Left cardiac atrium (tissue), 4 donors: ENCODE data around the gene BCL2. TPM values are rescaled to one million over a fixed set of nuclear protein-coding genes. Genes with fewer than 3 reads are reported as not detected.
A peak's percentile ranks its signal among the peaks of the same experiment; 100 is the strongest.
"Not testable (repeated sequence)": the region's sequence is repeated elsewhere in the genome, so short reads cannot be mapped to it uniquely, and the experiment has no call there.

Experiments used
- ATAC-seq, 2 donors: fragments of 200-7000 bp; cut with Tn5 transposase; one replicate each; pipeline ENCODE4 v1.9.1; 2020; ENCODE audit warnings: mild to moderate bottlenecking in 2 of 2, moderate library complexity in 2 of 2
- DNase-seq: peaks from one replicate; pipeline ENCODE4 v3.0.0-alpha.2; 2020
- intact Hi-C, 2 donors: fragments of 100-400 bp; cut with DNase I; formaldehyde crosslinking; loops; one replicate each; pipeline versions ENCODE4 v1.14.1 to v1.15.1; 2022 to 2023
- long read RNA-seq: library from polyadenylated mRNA; unstranded; transcript quantifications from one replicate; pipeline ENCODE4 v2.0.0, GENCODE V29; 2021
- total RNA-seq, 2 donors: library from RNA; stranded (reverse); fragmentation: NEBNext Ultra II Directional; extraction: Animal tissue kit (Norgen Biotek cat#: 25700); gene quantifications; one replicate each; pipeline ENCODE4 v1.2.1, GENCODE V29; 2021
- donor health status: DM: no; HTN: yes; CAD: no.
- donor health status: DM: no; HTN: yes; CAD: no; lungs with severe emphysema.
- donor health status: DM: yes; HTN: yes; CAD: no.
- donor health status: Dilated cardiomyopathy.

The BCL2 gene
- total RNA-seq = 10 to 100 TPM; 10.1 to 11.6 TPM
- long read RNA-seq, partial matches to known transcripts = 0 of 1 reads
- long read RNA-seq, other reads (novel, unspliced or antisense) = 0 of 1 reads

DNA sequence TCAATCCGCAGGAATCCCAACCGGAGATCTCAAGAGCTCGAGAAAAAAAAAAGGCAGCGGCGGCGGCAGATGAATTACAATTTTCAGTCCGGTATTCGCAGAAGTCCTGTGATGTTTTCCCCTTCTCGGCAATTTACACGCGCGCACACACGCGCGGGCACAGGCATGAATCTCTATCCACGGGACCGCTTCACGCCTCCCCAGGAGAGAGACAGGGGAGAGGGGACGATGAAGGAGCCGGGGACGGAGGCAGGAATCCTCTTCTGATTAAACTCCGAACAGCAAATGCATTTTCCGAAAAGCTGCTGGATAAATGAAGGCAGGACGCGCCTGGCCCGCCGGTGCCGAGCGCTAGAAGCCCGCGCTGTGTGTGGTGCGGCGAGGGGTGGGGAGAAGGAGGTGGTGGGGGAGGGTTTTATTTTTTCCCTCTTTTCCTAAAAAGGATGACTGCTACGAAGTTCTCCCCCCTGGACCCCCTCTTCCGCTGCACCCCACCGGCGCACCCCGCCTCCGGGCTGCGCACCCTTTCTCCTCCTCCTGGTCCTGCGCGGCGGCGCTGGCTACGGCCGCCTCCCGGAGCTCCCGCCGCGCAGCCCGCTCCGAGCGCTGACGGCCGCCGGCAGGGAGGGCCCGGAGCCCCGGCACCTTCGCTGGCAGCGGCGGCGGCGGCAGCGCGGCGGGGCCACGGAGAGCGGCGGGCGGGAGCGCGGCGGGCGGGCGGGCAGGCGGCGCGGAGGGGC is at the start of gene BCL2:
TSS of gene BCL2 (minus strand) at position 387 of the 740 bp plus-strand sequence.
- intact Hi-C loops = loop anchor here (5.0 kb wide), 2 partner anchors 187 to 302 kb away; no protein-coding TSS in a partner anchor
- peak; percentile 40 for DNase-seq
- peak; percentile 0 to 49 for ATAC-seq

DNA sequence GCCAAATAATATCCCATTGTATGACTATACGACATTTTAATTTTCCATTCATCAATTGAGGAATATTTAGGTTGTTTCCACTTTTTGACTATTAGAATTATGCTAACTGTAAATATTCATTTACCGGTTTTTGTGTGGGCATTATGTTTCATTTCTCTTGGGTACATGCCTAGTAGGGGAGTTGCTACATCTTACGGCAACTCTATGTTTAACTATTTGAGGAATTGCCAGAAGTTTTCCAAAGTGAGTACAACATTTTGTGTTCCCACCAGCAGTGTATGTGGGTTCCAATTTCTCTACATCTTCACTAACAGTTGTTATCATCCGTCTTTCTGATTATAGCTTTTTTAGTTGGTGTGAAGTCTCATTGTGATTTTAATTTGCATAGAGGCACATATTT is 49.0 kb upstream of the BCL2 start:
- no peak for ATAC-seq
- intact Hi-C loops = loop anchor here (5.0 to 10.0 kb wide), 2 partner anchors 54 to 56 kb away; partner anchors contain the start of gene VPS4B (in 2 of the 2)
- DNase-seq = no peak

GRCh38 chr18:63367053-63367953 is 47.7 kb upstream of the BCL2 start, which contains the start of gene KDSR:
TSS of gene KDSR (minus strand) at chr18:63367206. CDS start at chr18:63367118, 88 bp downstream.
- intact Hi-C loops = loop anchor here (5.0 to 10.0 kb wide), 2 partner anchors 55 to 57 kb away; partner anchors contain the start of gene VPS4B (in 2 of the 2)
- DNase-seq = peak; percentile 97
- peak; percentile 96 to 98 for ATAC-seq

DNA sequence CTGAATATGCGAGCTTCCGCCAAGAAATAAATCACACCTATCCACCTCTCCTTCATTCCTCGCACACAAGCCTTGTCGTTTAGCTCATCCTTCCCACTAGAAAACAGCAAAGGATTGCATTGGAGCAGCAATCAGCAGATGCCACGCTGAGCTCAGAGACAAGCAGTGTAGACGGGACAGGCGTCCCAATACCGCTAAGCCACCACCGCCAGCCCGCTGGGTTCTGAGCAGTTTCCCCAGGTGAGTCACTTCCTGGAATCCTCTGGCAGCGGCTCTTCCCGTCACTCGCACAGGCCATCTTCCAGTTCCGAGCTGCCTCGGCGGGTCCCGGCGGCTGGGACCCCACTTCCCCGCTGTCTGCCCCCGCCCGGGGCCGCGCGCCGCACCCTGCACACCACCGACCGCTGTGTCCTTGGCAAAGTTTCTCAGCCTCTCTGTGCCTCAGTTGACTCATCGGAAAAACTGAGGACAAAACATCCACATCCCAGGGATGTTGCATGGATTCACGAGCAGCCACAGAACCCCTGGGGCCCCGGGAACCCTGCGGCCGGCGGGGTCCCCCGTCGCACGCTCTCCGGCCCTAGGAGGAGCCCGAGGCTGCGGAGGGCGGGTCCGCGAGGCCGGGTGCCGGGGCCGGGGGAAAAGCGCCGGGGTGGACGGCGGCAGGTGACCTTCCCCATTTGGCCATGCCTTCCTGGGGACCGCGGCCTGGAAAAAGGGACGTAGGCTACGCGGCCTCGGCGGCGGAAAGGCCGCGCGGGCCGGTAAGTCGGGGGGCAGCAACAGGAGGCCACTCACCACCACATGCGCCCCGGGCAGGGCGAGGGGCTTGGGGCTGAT is 46.9 kb upstream of the BCL2 start:
- intact Hi-C loops = loop anchor here (5.0 to 10.0 kb wide), 2 partner anchors 56 to 58 kb away; partner anchors contain the start of gene VPS4B (in 2 of the 2)
- peak; percentile 62 for DNase-seq
- ATAC-seq = peak; percentile 12 to 53

- DNase-seq (no peak), ATAC-seq (no peak)
- intact Hi-C loops = loop anchor here (5.0 to 10.0 kb wide), 2 partner anchors 56 to 59 kb away; partner anchors contain the start of gene VPS4B (in 2 of the 2)
These were observed 46.3 kb upstream of the BCL2 start for GRCh38 chr18:63365876-63366212.

DNA sequence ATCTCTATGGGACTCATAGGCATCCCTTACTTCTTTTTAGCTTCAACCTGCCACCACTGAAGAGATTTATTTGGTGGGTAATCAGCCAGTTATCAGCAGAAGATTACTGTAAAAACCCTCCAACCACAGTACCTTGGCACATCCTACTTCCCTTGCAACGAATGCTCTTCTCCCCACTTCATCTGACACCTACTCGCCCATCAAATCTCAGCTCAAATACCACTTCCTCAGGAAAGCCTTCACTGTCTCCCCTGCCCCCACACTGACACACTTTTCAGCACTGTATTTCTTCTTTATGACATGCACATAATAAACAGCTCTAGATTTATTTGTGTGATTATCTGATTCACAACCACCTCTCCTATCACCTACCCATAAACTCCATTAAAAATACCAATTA is 44.4 kb upstream of the BCL2 start:
- ATAC-seq = no peak
- intact Hi-C loops = loop anchor here in 1 of 2 donors (10.0 kb wide), 1 partner anchor 61 kb away; the partner anchor contains the start of gene VPS4B
- DNase-seq = no peak

DNA sequence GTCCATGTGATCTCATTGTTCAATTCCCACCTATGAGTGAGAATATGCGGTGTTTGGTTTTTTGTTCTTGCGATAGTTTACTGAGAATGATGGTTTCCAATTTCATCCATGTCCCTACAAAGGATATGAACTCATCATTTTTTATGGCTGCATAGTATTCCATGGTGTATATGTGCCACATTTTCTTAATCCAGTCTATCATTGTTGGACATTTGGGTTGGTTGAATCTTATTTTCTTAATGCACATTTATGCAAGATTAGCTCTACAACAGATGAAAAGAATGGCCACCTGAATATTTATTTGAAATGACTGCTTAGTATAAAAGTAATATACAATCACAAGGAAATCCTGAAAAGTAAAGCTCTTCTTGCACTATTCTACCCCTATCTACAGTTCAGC is 43.9 kb upstream of the BCL2 start:
- DNase-seq, ATAC-seq: not testable (repeated sequence)
- intact Hi-C loops = loop anchor here in 1 of 2 donors (10.0 kb wide), 1 partner anchor 61 kb away; the partner anchor contains the start of gene VPS4B

DNA sequence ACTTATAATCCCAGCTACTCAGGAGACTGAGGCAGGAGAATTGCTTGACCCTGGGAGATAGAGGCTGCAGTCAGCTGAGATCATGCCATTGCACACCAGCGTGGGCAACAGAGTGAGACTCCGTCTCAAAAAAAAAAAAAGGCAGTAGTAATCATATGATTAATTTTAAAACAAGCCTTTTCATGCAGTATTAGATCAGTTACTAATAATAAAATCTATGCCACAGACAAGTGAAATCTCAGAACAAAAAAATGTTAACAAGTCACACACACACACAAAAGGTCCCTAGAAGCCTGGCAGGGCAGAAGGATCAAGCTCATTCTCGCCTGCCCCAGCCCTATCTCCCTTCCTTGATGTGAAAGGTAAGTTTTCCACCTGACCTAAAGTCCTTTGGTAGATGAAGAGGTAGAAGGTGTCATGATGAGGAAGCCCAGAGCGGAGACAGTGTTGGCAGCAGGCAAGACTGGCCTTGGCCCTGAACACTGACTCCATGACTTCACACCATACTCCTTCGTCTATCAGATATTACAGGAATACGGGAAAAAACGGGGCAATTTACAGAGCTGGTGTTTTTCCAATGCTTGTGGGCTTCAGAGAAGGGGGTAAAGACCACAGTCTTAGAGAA is 36.8 kb upstream of the BCL2 start:
- intact Hi-C loops = no loop called here
- ATAC-seq (peak; percentile 73 to 83), DNase-seq (no peak)

GRCh38 chr18:63350230-63350629 is 30.7 kb upstream of the BCL2 start:
- DNase-seq (no peak), ATAC-seq (no peak)
- intact Hi-C loops = no loop called here

DNA sequence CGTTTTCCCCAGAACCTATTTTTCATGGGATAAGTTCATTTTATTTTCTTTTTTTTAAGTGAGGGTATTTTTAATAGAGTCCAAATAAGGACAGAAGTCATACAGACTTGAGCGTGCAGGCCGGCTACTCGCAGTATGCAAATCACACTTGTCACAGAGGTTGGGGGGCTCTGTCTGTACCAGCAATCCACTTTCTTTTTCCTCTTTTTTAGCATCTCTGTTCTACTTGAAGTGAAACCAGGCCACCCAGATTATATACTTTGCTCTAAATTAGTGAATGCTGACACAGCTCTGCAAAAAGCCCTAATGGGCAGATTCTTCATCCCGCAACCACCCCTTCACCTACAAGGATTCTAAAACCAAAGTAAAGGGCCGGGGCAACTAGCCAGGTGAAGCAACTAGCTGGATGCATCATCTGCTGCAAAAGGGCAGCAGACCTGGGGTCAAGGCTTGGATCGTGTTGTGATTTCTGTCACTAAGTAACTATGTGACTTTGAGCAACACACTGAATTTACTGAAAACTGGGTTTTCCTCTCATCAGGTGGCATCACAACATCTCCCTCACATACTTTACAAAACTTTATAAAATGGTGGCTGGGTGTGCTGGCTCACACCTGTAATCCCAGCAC is 29.1 kb upstream of the BCL2 start:
- DNase-seq = no peak
- ATAC-seq = no peak
- intact Hi-C loops = no loop called here

DNA sequence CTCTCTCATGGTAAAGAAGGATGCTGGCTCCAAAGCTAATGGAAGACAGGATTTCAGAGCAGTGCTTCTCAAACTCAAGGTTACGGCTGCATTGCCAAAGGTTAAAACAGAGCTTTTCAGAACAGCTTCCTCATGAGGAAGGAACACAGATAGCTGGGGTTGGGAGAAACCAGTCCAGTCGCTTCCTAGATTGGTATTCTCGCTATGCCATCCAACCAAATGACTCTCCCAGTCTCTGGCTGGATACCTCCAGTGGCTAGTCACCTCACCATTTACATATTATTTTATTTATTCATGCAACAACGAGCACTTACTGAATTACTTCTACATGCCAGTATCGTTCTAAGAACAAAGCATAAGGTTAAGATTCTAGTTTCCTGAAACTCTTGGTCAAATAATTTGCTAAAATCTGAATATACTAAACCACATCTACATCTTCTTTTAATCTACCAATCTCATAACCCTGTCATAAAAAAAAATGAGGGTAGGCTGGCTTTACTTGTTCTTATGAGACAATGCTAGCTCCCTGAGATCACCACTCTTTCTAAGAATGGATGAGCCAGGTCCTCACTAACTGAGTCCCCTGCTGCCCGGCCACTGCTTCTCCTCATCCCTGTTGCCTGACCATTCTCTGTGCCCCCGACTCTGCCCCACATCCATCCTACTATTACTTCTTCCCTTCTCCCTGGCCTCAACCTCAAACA is 27.1 kb upstream of the BCL2 start:
- peak; percentile 55 to 62 for ATAC-seq
- intact Hi-C loops = no loop called here
- no peak for DNase-seq

GRCh38 chr18:63346031-63346430 is 26.5 kb upstream of the BCL2 start:
- ATAC-seq (peak; percentile 86 to 88), DNase-seq (peak; percentile 63)
- intact Hi-C loops = no loop called here

GRCh38 chr18:63344918-63345317 is 25.3 kb upstream of the BCL2 start:
- ATAC-seq = no peak
- intact Hi-C loops = loop anchor here in 1 of 2 donors (5.0 kb wide), 1 partner anchor 92 kb away; no protein-coding TSS in a partner anchor
- DNase-seq = no peak

DNA sequence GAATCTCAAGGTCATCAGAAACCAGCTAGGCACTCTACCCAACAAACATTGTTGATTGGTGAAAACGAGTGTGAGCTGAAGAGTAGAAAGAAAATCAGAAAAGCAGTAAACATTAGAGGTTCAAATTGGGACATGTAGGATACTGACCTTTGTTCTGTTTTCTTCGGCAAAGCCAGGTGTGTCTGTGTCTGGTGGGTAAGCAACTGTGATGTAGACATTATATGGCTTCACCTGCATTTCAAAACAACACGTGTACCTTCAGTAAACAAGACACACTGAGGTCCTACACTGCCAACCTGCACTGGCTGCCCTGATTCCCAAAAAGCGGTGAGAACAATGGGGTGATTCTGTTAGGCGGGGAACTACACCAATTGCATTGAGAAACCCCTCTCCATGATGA is 24.7 kb upstream of the BCL2 start:
- ATAC-seq (no peak), DNase-seq (no peak)
- intact Hi-C loops = loop anchor here in 1 of 2 donors (5.0 kb wide), 1 partner anchor 93 kb away; no protein-coding TSS in a partner anchor

DNA sequence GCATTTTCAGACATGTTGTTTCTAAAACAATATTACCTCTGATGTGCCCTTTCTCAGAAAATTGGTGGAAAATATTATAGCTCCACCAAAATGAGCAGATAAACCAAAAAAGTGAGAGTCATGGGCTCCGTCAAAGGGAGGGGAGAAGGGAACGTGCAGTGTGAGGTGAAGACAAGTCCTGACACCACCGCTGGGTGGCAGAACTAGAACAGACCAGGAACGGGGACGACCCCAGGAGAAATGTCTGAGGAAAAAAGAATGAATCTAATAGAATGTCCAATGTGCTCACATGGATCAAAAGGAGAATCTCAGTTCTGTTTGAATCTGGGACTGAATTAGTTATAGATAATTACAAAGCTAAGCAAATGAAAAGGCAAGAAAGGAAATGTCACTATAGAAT is 22.6 kb upstream of the BCL2 start:
- ATAC-seq (peak; percentile 54 to 60), DNase-seq (peak; percentile 36)
- intact Hi-C loops = loop anchor here (2.0 to 5.0 kb wide), 2 partner anchors 95 to 97 kb away; no protein-coding TSS in a partner anchor

DNA sequence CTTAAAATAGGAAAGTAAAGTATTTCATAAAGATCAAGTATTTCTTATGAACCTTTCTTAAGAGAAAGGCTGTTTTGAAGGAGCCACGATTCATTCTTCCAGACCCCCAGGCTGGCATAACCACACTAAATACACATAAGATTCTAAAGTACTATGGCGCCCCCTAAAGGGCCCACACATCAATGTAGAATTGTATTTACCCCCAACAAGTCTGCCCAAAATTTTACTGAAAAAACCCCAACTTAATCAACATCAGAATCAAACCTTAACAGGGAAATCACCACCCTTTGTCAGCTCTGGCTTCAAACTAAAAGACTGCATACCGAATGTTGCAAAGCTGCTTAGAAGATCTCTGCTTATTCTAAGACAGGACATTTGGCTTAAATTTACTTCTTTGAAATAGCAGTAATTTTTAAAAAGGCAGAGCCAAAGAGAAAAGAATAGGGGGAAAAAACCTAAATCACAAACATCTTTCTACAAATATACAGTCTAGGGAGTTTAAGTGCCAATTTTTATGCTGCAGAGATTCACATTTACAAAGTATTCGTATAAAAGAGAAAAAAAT is 20.4 kb upstream of the BCL2 start:
- no peak for DNase-seq
- no peak for ATAC-seq
- intact Hi-C loops = loop anchor here in 1 of 2 donors (5.0 kb wide), 1 partner anchor 97 kb away; no protein-coding TSS in a partner anchor
